ENCODE results near the gene NDST1. TPM values are rescaled to one million over a fixed set of nuclear protein-coding genes. Genes with fewer than 3 reads are reported as not detected.

NDST1 gene
- total RNA-seq, 6 experiments from 2014 or later: 38.1 to 97.5 (median 76.0) TPM

DNA sequence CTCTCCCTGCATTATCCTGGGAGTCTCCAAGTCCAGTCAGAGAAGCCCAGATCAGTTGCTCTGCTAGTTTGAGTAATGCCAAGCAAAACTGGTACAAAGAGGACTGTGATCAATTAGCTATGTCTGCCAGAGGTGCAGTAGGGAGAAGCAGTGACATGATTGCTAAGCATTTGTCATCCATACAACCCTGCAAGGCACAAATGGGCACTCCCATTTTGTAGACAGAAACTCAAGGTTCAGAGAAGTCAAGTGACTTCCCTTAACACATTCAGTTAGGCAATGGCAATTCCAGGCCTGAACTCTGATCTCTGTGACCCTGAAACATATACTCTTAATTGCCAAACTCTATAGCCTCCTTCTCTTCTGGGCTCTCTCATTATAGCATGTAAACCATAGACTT, 34.0 kb downstream of the NDST1 start:
- intact Hi-C loops (cut with DNase I): no loop called here
- Histone ChIP-seq H3K36me3 (peaks cover 9 to 72% (median 30%) of the 10 kb centered on the region in 4 donors), H3K27me3 (no peaks in the 10 kb centered on the region), H3K4me3 (no peak overlapping the region), H3K9me3 (no peaks in the 10 kb centered on the region), H3K27ac (peak overlapping the region; percentile 94 to 95 (median 94)), H3K4me1 (peaks cover 0 to 63% (median 33%) of the 10 kb centered on the region in 4 donors)
- ATAC-seq (peak in 3 of 4 donors; percentile 8 to 50 (median 34)), DNase-seq (peak in 1 of 3 donors; percentile 3)
- TF ChIP-seq POLR2A (IDR thresholded peaks at IDR 0.05): peak; percentile 18
- TF ChIP-seq, protein P1, sequence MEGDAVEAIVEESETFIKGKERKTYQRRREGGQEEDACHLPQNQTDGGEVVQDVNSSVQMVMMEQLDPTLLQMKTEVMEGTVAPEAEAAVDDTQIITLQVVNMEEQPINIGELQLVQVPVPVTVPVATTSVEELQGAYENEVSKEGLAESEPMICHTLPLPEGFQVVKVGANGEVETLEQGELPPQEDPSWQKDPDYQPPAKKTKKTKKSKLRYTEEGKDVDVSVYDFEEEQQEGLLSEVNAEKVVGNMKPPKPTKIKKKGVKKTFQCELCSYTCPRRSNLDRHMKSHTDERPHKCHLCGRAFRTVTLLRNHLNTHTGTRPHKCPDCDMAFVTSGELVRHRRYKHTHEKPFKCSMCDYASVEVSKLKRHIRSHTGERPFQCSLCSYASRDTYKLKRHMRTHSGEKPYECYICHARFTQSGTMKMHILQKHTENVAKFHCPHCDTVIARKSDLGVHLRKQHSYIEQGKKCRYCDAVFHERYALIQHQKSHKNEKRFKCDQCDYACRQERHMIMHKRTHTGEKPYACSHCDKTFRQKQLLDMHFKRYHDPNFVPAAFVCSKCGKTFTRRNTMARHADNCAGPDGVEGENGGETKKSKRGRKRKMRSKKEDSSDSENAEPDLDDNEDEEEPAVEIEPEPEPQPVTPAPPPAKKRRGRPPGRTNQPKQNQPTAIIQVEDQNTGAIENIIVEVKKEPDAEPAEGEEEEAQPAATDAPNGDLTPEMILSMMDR (IDR thresholded peaks at IDR 0.05): no peak

DNA sequence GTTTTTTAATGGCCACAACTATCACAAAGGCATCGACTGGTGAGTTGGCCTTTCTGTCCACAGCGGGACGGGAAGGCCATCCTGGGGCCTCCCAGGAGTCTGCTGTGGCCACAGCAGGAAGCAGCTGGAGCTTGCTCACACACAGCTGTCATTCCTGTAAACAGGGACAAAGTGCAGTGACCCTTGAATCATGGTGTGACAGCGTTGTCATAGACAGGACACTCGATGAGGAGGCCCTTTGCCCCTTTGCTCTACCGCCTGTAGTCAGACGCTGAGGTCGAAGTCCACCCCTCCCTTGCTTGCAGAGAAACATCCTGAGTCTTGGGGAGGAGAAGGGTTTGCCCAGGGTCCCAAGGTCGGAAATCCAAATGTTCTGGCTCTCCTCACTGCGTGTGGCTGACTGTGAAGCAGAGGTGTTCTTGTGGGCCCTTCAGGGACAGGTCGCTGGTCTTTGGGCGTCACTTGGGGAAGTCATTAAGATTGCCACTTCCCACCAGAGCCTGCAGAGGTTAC, 35.1 kb downstream of the NDST1 start:
- intact Hi-C loops (cut with DNase I): no loop called here
- DNase-seq (peak; percentile 83 to 95 (median 92)), ATAC-seq (peak; percentile 66 to 87 (median 80))
- WGBS (ENCODE audit: insufficient coverage, low coverage, low lambda C conversion rate, missing lambda C conversion rate): 15% methylated on average over 8 of the region's 12 CpGs
- no peaks in the 10 kb centered on the region for H3K9me3 ChIP-seq
- peak; percentile 43 for TF ChIP-seq POLR2A (IDR thresholded peaks at IDR 0.05)
- TF ChIP-seq, protein P1 (IDR thresholded peaks at IDR 0.05): no peak
- H3K4me3 ChIP-seq: no peak overlapping the region
- H3K27ac ChIP-seq: peak overlapping the region; percentile 94 to 95 (median 94)
- H3K36me3 ChIP-seq: peaks cover 9 to 67% (median 29%) of the 10 kb centered on the region in 4 donors
- H3K4me1 ChIP-seq: peaks cover 0 to 65% (median 36%) of the 10 kb centered on the region in 4 donors
- no peaks in the 10 kb centered on the region for H3K27me3 ChIP-seq

DNA sequence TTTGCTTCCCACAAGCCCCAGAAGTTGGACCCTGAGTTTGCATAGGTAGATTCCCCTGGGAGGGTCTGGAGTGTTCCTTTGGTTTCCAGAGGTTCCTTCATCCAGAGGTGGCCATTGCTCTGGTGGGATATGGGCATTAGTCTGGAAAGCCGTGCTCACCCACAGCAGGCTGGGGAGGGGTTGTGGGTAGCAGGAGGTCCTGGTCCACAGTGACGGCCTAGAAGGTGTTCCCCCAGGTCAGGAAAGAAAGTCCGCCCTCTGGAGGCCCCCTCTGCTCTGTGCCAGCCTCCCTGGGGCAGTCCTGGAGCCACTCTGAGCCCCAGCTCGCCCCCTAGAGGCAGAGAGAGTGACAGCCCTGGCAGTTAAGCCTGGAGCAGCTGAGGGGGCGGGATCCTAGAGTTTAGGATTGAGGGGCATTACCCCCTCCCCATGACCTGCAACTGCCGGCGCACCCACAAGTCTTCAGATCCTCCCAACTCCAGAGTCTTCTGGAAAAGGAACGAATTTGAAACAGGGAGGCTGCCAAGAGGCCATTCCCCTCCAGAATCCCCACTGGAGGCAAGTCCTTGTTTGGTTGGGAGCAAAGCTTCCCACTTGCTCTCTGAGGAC, 36.8 kb downstream of the NDST1 start:
- WGBS (ENCODE audit: insufficient coverage, low coverage, low lambda C conversion rate, missing lambda C conversion rate): 20% methylated on average over 4 of the region's 8 CpGs
- H3K9me3 ChIP-seq: no peaks in the 10 kb centered on the region
- peaks cover 9 to 64% (median 31%) of the 10 kb centered on the region in 4 donors for H3K36me3 ChIP-seq
- TF ChIP-seq, protein P1 (IDR thresholded peaks at IDR 0.05): peak; percentile 91 to 94 (median 92)
- TF ChIP-seq POLR2A (IDR thresholded peaks at IDR 0.05): no peak
- H3K4me3 ChIP-seq: no peak overlapping the region
- peak; percentile 36 to 56 (median 52) for ATAC-seq
- H3K4me1 ChIP-seq: peaks cover 0 to 65% (median 33%) of the 10 kb centered on the region in 4 donors
- H3K27ac ChIP-seq: peak overlapping the region; percentile 94 to 95 (median 94)
- intact Hi-C loops (cut with DNase I): no loop called here
- H3K27me3 ChIP-seq: no peaks in the 10 kb centered on the region
- peak; percentile 85 to 86 (median 86) for DNase-seq

DNA sequence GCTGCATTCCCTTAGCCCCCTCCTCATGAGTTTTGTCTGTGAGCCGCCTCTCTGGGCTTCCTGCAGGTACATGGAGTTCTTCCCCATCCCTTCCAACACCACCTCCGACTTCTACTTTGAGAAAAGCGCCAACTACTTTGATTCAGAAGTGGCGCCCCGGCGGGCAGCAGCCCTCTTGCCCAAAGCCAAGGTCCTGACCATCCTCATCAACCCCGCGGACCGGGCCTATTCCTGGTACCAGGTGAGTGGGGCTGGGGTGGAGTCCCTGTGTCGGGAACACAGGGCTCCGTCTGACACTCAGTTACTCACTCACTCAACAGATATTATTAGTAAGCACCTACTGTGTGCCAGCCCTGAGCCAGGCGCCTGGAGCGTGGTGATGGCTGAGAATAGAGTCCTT, 37.3 kb downstream of the NDST1 start:
- no peak for TF ChIP-seq POLR2A (IDR thresholded peaks at IDR 0.05)
- TF ChIP-seq, protein P1 (IDR thresholded peaks at IDR 0.05): no peak
- Histone ChIP-seq H3K27me3 (no peaks in the 10 kb centered on the region), H3K27ac (peak overlapping the region; percentile 94 to 95 (median 94)), H3K4me1 (peaks cover 0 to 60% (median 30%) of the 10 kb centered on the region in 4 donors), H3K9me3 (no peaks in the 10 kb centered on the region), H3K36me3 (peaks cover 7 to 64% (median 29%) of the 10 kb centered on the region in 4 donors), H3K4me3 (no peak overlapping the region)
- intact Hi-C loops (cut with DNase I): no loop called here
- ATAC-seq: no peak
- no peak for DNase-seq
- WGBS (ENCODE audit: insufficient coverage, low coverage, low lambda C conversion rate, missing lambda C conversion rate): 85% methylated on average over 10 of the region's 13 CpGs
